Heart left ventricle (tissue), 16 donors: ENCODE measurements around the gene DSC1. TPM values are rescaled to one million over a fixed set of nuclear protein-coding genes. Genes with fewer than 3 reads are reported as not detected.
"Not testable (repeated sequence)": the region's sequence is repeated elsewhere in the genome, so short reads cannot be mapped to it uniquely, and the experiment has no call there.

ENCODE experiments used
- ATAC-seq, 4 donors: fragments of 200-7000 bp; cut with Tn5 transposase; one replicate each; pipeline ENCODE4 v1.9.1; 2020 to 2022; ENCODE audit warnings: moderate library complexity in 4 of 4, mild to moderate bottlenecking in 3 of 4, moderate number of reproducible peaks in 1 of 4
- DNase-seq, 5 donors: peaks; one replicate each; pipeline ENCODE4 v3.0.0-alpha.2; 2020
- H3K27ac ChIP-seq, 12 donors: fragments of 200-600 bp; sonication (generic) in 4 of 12; one replicate each; pipeline versions ENCODE4 v1.5.0 to v1.8.0; 2016 to 2022; ENCODE audit warnings: mild to moderate bottlenecking in 2 of 12
- H3K27me3 ChIP-seq, 9 donors: fragments of 200-600 bp; sonication (generic) in 2 of 9; one replicate each; pipeline versions ENCODE4 v1.5.1 to v1.8.0; 2016 to 2022; ENCODE audit warnings: mild to moderate bottlenecking in 3 of 9
- H3K36me3 ChIP-seq, 9 donors: fragments of 200-600 bp; sonication (generic) in 2 of 9; one replicate each; pipeline versions ENCODE4 v1.5.0 to v1.8.0; 2018 to 2022; ENCODE audit warnings: mild to moderate bottlenecking in 2 of 9
- H3K4me1 ChIP-seq, 12 donors: fragments of 200-600 bp; sonication (generic) in 4 of 12; one replicate each; pipeline versions ENCODE4 v1.5.0 to v1.8.0; 2016 to 2022; ENCODE audit warnings: mild to moderate bottlenecking in 3 of 12
- H3K4me3 ChIP-seq, 12 donors: fragments of 200-600 bp; sonication (generic) in 4 of 12; one replicate each; pipeline versions ENCODE4 v1.5.0 to v1.8.0; 2017 to 2022; ENCODE audit warnings: mild to moderate bottlenecking in 9 of 12, moderate library complexity in 4 of 12
- H3K9me3 ChIP-seq, 12 donors: fragments of 200-600 bp; sonication (generic) in 4 of 12; one replicate each; pipeline versions ENCODE4 v1.5.0 to v1.8.0; 2016 to 2022; ENCODE audit warnings: mild to moderate bottlenecking in 1 of 12
- CTCF ChIP-seq, 12 donors: fragments of 200-600 bp; sonication (generic) in 4 of 12; IDR thresholded peaks; one replicate each; pipeline versions ENCODE4 v1.5.0 to v1.8.0; 2018 to 2022; ENCODE audit warnings: antibody characterized with exemption in 12 of 12, mild to moderate bottlenecking in 5 of 12
- POLR2A ChIP-seq, 2 donors: fragments of 450-650 bp; IDR thresholded peaks; one replicate each; pipeline ENCODE4 v1.6.1; 2017; ENCODE audit warnings: antibody characterized with exemption in 2 of 2, mild to moderate bottlenecking in 2 of 2, moderate library complexity in 2 of 2
- WGBS, 4 donors: extraction: QIAGEN DNeasy Blood & Tissue Kit in 2 of 4; methylation state at CpG; one replicate each; pipeline versions ENCODE4 v1.1.5 to v1.1.7; 2013 to 2018; 5-methylcytosine and 5-hydroxymethylcytosine counted together
- intact Hi-C, 10 donors: fragments of 100-400 bp; cut with DNase I; formaldehyde crosslinking; loops; one replicate each; pipeline versions ENCODE4 v1.11.1 to v1.14.2; 2022
- polyA plus RNA-seq, 2 donors: library from polyadenylated mRNA; stranded (reverse); fragments of 200-250 nt; gene quantifications; one replicate each; pipeline ENCODE4 v1.2.3, GENCODE V29; 2013
- total RNA-seq, 9 donors: library from RNA; depleted of rRNA in 2 of 9; stranded (reverse); fragments of >200 nt in 2 of 9; fragmentation: NEBNext Ultra II Directional in 3 of 9; extraction: Animal tissue kit (Norgen Biotek cat#: 25700) in 3 of 9; gene quantifications; one replicate each; pipeline versions ENCODE4 v1.1.0 to v1.2.4, GENCODE V29; 2016 to 2023
- donor health status: ischemic (EF 13 %, LVEDD 7.1; RV severe dilation, severe dysfunction).
- donor health status: healthy with polysubstance abuse.
- donor health status: DM: no; HTN: yes; CAD: no.
- donor health status: DM: no; HTN: no; CAD: no.
- donor health status: ischemic (EF 25% LVEDD 6.9; RV normal size, moderate dysfunction).
- donor health status: ischemic (EF 25% LVEDD 5.7; RV mildly dilated, moderate dysfunction).
- donor health status: healthy.
- donor health status: DM: yes; HTN: yes; CAD: no.
- donor health status: ischemic (EF 35%, LVEDD 5.7; RV mildly dilated, moderate dysfunction).
- donor health status: nonischemic (EF 11% LVEDD 7.7; RV severe dilation, severe dysfunction).
- donor health status: DM: yes; HTN: yes; CAD: no.
- donor health status: PGD.
- donor health status: ischemic (EF 29% LVEDD 5.4; RV normal size, mild dysfunction).
- donor health status: nonischemic (EF 23%, LVEDD 6.1; RV moderate dilation, normal function).

DSC1 gene
- total and polyA plus RNA-seq, 11 donors: 0.18 to 10.7 (median 4.9) TPM

DNA sequence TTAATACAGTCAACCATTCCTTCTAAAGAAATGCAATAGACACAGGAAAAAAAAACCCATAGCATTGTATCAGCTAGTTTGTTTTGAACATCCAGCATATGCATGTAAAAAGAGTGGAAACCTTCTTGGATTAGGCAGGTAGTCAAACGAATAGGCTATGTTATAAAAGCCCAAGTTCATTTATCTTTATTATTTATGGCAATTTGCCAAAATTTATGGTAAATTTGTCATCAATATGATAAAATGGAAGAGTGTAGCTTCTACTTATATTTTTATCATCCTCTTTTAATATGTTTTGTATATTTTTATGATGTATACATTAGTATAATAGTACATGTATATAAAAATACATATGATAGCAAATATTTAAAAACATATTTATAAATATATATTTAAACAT is 23.9 kb downstream of the DSC1 start:
- Histone ChIP-seq H3K36me3 (no peaks in the 10 kb centered on the region), H3K4me1 (no peaks in the 10 kb centered on the region), H3K9me3 (no peaks in the 10 kb centered on the region), H3K27me3 (no peaks in the 10 kb centered on the region), H3K27ac (no peak overlapping the region), H3K4me3 (no peak overlapping the region)
- DNase-seq (no peak), ATAC-seq (no peak)
- 67 to 84% (median 72%) methylated on average over 1 of the region's 1 CpG for WGBS, 4 donors
- intact Hi-C loops: loop anchor here in 1 of 10 donors (10.0 kb wide), 1 partner anchor 56 kb away; no protein-coding TSS in a partner anchor
- TF ChIP-seq CTCF (IDR thresholded peaks at IDR 0.05) (no peak), POLR2A (IDR thresholded peaks at IDR 0.05) (no peak)

DNA sequence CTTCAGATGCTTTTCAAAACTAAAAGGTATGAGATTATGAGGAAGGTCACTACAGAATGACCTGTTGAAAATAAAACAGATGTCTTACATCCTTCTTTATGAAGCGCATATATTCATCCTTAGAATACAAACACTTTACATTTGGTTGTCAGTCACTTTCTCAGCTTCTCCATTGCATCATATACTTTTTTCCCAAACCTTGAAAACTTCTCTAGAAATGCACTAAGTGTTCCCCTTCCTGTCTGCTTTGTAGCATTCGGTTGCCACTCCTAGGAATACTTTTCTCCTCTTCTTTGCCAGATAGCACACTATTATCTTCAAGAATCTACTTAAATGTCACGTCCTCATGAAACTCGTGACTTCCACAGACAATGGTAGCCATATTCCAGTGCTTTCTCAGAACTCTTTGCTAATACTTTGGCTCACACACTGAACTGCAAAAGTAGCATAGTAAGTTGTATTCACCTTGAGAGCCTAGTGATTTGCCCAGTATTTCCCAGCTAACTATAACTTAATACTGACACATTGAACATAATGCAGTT is 27.6 kb downstream of the DSC1 start:
- DNase-seq (no peak), ATAC-seq (no peak)
- H3K27me3 ChIP-seq: no peaks in the 10 kb centered on the region
- H3K4me3 ChIP-seq: no peak overlapping the region
- no peak overlapping the region for H3K27ac ChIP-seq
- no peaks in the 10 kb centered on the region for H3K4me1 ChIP-seq
- H3K9me3 ChIP-seq: no peaks in the 10 kb centered on the region
- intact Hi-C loops: loop anchor here in 1 of 10 donors (10.0 kb wide), 1 partner anchor 60 kb away; no protein-coding TSS in a partner anchor
- TF ChIP-seq CTCF (IDR thresholded peaks at IDR 0.05) (no peak), POLR2A (IDR thresholded peaks at IDR 0.05) (no peak)
- no peaks in the 10 kb centered on the region for H3K36me3 ChIP-seq
- 74 to 83% (median 78%) methylated on average over 4 of the region's 4 CpGs for WGBS, 4 donors

GRCh38 chr18:31129398-31130115 is 33.1 kb downstream of the DSC1 start:
- no peaks in the 10 kb centered on the region for H3K36me3 ChIP-seq
- intact Hi-C loops: loop anchor here in 1 of 10 donors (10.0 kb wide), 1 partner anchor 65 kb away; no protein-coding TSS in a partner anchor
- no peaks in the 10 kb centered on the region for H3K27me3 ChIP-seq
- H3K27ac ChIP-seq: no peak overlapping the region
- H3K4me1 ChIP-seq: no peaks in the 10 kb centered on the region
- TF ChIP-seq CTCF (IDR thresholded peaks at IDR 0.05) (no peak), POLR2A (IDR thresholded peaks at IDR 0.05) (no peak)
- WGBS, 4 donors: 50 to 92% (median 76%) methylated on average over 1 of the region's 1 CpG
- H3K9me3 ChIP-seq: no peaks in the 10 kb centered on the region
- DNase-seq (no peak), ATAC-seq (no peak)
- H3K4me3 ChIP-seq: no peak overlapping the region

DNA sequence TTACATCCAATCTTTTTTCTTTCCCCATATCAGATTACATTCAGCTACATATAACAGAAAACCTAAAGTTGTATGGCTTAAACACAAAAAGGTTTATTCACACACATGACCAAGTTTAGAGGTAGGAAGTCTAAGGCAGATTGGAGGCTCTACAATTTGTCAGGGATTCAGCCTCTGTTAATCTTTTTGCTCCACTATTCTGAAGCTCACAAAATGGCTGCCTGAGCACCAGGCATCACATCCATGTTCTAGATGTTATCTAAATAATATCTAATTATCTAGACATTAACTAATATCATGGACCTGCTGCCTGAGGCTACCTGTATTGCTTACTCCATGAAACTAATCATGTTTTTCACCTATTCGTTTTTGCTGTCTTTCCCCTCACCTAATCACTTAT is 36.8 kb downstream of the DSC1 start:
- H3K4me3 ChIP-seq: no peak overlapping the region
- no peak for TF ChIP-seq POLR2A (IDR thresholded peaks at IDR 0.05)

GRCh38 chr18:31123125-31123524 is 39.5 kb downstream of the DSC1 start:
- intact Hi-C loops, H3K36me3 ChIP-seq, H3K4me3 ChIP-seq, ATAC-seq, H3K4me1 ChIP-seq, DNase-seq, H3K27me3 ChIP-seq, H3K27ac ChIP-seq, H3K9me3 ChIP-seq: not testable (repeated sequence)
- 71 to 95% (median 89%) methylated on average over 2 of the region's 2 CpGs for WGBS, 4 donors

More for the DNA sequence above, 36.8 kb downstream of the DSC1 start:
- Histone ChIP-seq H3K4me1 (no peaks in the 10 kb centered on the region), H3K36me3 (no peaks in the 10 kb centered on the region), H3K27me3 (no peaks in the 10 kb centered on the region), H3K27ac (no peak overlapping the region), H3K9me3 (no peaks in the 10 kb centered on the region)
- no peak for ATAC-seq
- intact Hi-C loops: no loop called here
- DNase-seq: no peak
- WGBS, 4 donors: 80 to 84% (median 83%) methylated on average over 1 of the region's 1 CpG
